ENCODE measurements around the gene H2AZ2. TPM values are rescaled to one million over a fixed set of nuclear protein-coding genes. Genes with fewer than 3 reads are reported as not detected.

The H2AZ2 gene
- total and polyA plus RNA-seq, 2 of the 4 experiments (the other 2 are of a cell fraction): 156 to 162 TPM

DNA sequence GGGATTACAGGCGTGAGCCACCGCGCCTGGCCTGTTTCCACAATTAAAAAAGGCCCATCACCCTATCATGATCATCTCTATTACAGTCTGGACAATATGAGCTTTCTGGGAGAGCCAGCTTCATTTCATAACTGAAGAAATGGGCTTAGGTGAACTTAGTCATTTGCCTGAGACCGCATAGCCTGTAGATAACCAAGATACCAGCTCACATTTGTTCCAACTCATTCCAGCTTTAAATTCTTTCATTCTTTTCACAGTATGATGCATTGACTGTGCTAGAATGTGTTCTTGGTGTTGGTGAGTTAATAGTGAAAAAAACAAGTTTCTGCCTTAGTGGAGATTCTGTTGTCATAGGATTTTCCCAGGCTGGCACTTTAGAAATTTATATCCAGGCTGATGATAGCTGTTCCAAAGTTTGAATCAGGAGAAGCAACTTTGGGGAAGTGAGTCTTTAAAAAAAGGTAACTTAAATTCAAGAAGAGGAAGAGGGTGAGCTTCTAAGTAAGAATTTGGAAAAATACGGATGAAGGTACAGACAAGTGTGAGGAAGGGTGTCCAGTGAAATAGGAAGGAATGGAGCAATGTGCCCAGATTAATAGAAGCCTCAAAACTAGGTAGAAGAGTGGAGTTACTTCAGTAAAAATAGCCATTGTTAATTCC lies 2.1 kb upstream of the H2AZ2 start:
- no peak overlapping the region for H2AK5ac ChIP-seq (ENCODE audit: low read depth, low read length)
- H3K23ac ChIP-seq (ENCODE audit: low read depth, low read length): no peak overlapping the region
- intact Hi-C loops (cut with micrococcal nuclease): loop anchor here (2.0 to 5.0 kb wide), 3 partner anchors 35 to 243 kb away; partner anchors contain the start of genes OGDH and PURB
- H2BK15ac ChIP-seq (ENCODE audit: low read depth, low read length): no peak overlapping the region
- H3K14ac ChIP-seq (replicated peaks; ENCODE audit: low read depth, low read length): no peak overlapping the region
- no peaks in the 10 kb centered on the region for H3K27me3 ChIP-seq (ENCODE audit: control insufficient read depth, insufficient read depth, low read length)
- no peak overlapping the region for H2AFZ ChIP-seq (replicated peaks; ENCODE audit: low read length, poor library complexity)
- H4K5ac ChIP-seq (ENCODE audit: low read depth, low read length): no peak overlapping the region
- peak; percentile 66 for DNase-seq
- H3K79me1 ChIP-seq (ENCODE audit: low read depth in 1 of 2, low read length in 2 of 2): peaks cover 0 to 17% of the 10 kb centered on the region in 2 experiments; a peak in 1 of 4 replicates
- no peak overlapping the region for H3K4me3 ChIP-seq (ENCODE audit: insufficient read depth, low read depth, low read length)
- no peak overlapping the region for H2BK20ac ChIP-seq (ENCODE audit: low read depth, low read length)
- peaks cover 3% of the 10 kb centered on the region; the same call in 1 of the 2 replicates for H3K9me1 ChIP-seq (ENCODE audit: insufficient read depth, low read length)
- peaks cover 3% of the 10 kb centered on the region for H3K4me1 ChIP-seq (ENCODE audit: control insufficient read depth, insufficient read depth, low read length)
- H3K18ac ChIP-seq (ENCODE audit: low read depth, low read length): no peak overlapping the region
- no TSS peak for BruUV-seq (replicated peaks)
- POLR2A ChIA-PET (ENCODE audit: unreplicated experiment): no interaction called here
- H4K8ac ChIP-seq (ENCODE audit: low read depth in 2 of 2, low read length in 2 of 2): no peak overlapping the region
- H2AK9ac ChIP-seq (replicated peaks; ENCODE audit: low read depth, low read length, poor library complexity): no peak overlapping the region
- no peak for ATAC-seq (ENCODE audit: low read depth)
- no peaks in the 10 kb centered on the region for H3K36me3 ChIP-seq (ENCODE audit: control insufficient read depth, insufficient read depth, low read length)
- in situ Hi-C loops (cut with MboI; ENCODE audit: low sequenced_read_pairs): loop anchor here (10.0 kb wide), 2 partner anchors 255 to 285 kb away; no protein-coding TSS in a partner anchor
- H4K20me1 ChIP-seq (ENCODE audit: insufficient read depth, low read length): peaks cover 9% of the 10 kb centered on the region
- H3K4me2 ChIP-seq (ENCODE audit: low read depth, low read length): no peak overlapping the region
- no peak for TF ChIP-seq SMC3 (IDR thresholded peaks at IDR 0.05; ENCODE audit: low read depth, low read length)
- TF ChIP-seq RAD21 (IDR thresholded peaks at IDR 0.05; ENCODE audit: low read length): no peak
- no peak for TF ChIP-seq MXI1 (IDR thresholded peaks at IDR 0.05; ENCODE audit: borderline replicate concordance, low read depth, low read length)
- no peak for TF ChIP-seq POLR2A (IDR thresholded peaks at IDR 0.05; ENCODE audit: low read depth, low read length)
- TF ChIP-seq NFE2L2 (IDR thresholded peaks at IDR 0.05; ENCODE audit: low read depth, low read length): no peak
- no peak for TF ChIP-seq CEBPB (IDR thresholded peaks at IDR 0.05; ENCODE audit: low read depth, low read length)
- no peak for TF ChIP-seq MAZ (IDR thresholded peaks at IDR 0.05; ENCODE audit: borderline replicate concordance, low read depth, low read length)
- TF ChIP-seq RFX5 (IDR thresholded peaks at IDR 0.05; ENCODE audit: low read depth, low read length): no peak
- TF ChIP-seq BHLHE40 (IDR thresholded peaks at IDR 0.05; ENCODE audit: low read depth, low read length): no peak
- TF ChIP-seq CHD1 (IDR thresholded peaks at IDR 0.05; ENCODE audit: low read depth, low read length): no peak
- no peak for TF ChIP-seq RCOR1 (IDR thresholded peaks at IDR 0.05; ENCODE audit: insufficient replicate concordance, low read length)
- no peak for TF ChIP-seq MAFK (IDR thresholded peaks at IDR 0.05; ENCODE audit: low read depth, low read length)
- TF ChIP-seq, protein P1, sequence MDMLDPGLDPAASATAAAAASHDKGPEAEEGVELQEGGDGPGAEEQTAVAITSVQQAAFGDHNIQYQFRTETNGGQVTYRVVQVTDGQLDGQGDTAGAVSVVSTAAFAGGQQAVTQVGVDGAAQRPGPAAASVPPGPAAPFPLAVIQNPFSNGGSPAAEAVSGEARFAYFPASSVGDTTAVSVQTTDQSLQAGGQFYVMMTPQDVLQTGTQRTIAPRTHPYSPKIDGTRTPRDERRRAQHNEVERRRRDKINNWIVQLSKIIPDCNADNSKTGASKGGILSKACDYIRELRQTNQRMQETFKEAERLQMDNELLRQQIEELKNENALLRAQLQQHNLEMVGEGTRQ (IDR thresholded peaks at IDR 0.05; ENCODE audit: low read depth, low read length): no peak
- TF ChIP-seq, protein P2, sequence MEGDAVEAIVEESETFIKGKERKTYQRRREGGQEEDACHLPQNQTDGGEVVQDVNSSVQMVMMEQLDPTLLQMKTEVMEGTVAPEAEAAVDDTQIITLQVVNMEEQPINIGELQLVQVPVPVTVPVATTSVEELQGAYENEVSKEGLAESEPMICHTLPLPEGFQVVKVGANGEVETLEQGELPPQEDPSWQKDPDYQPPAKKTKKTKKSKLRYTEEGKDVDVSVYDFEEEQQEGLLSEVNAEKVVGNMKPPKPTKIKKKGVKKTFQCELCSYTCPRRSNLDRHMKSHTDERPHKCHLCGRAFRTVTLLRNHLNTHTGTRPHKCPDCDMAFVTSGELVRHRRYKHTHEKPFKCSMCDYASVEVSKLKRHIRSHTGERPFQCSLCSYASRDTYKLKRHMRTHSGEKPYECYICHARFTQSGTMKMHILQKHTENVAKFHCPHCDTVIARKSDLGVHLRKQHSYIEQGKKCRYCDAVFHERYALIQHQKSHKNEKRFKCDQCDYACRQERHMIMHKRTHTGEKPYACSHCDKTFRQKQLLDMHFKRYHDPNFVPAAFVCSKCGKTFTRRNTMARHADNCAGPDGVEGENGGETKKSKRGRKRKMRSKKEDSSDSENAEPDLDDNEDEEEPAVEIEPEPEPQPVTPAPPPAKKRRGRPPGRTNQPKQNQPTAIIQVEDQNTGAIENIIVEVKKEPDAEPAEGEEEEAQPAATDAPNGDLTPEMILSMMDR (conservative IDR thresholded peaks at IDR 0.05; ENCODE audit: low read depth, low read length): no peak
- no peak overlapping the region for H3K56ac ChIP-seq (ENCODE audit: extremely low read depth, insufficient read depth, low read length)
- CTCF ChIA-PET: interaction anchor here (0.6 to 1.6 kb wide), 4 partner anchors 9 to 286 kb away, joined by 3 to 5 read pairs (median 3); no protein-coding TSS in a partner anchor
- H3K9ac ChIP-seq (ENCODE audit: low read depth, low read length): no peak overlapping the region; the same call in 1 of the 2 replicates
- no peak overlapping the region for H2BK120ac ChIP-seq (ENCODE audit: low read depth, low read length)
- dilution Hi-C loops (cut with HindIII; ENCODE audit: low sequenced_read_pairs, unreplicated experiment): no loop called here
- no peaks in the 10 kb centered on the region for H3K9me3 ChIP-seq (ENCODE audit: control insufficient read depth, insufficient read depth, low read length)
- H3K4ac ChIP-seq (ENCODE audit: low read depth, low read length): no peak overlapping the region
- no peak overlapping the region for H2BK5ac ChIP-seq (ENCODE audit: low read depth, low read length, poor library complexity, severe bottlenecking)
- H4K91ac ChIP-seq (ENCODE audit: insufficient read depth, low read depth, low read length): no peak overlapping the region
- H3K27ac ChIP-seq (ENCODE audit: insufficient read depth, low read length): no peak overlapping the region
- WGBS, 2 experiments (ENCODE audit: extremely low coverage in 2 of 2, insufficient read length in 1 of 2): 100% methylated on average over 1 of the region's 5 CpGs; no CpG with 5 or more reads in 1 of the 2 experiments
